MCF 10A (cell line): ENCODE results near the gene TTC9B. TPM values are rescaled to one million over a fixed set of nuclear protein-coding genes. Genes with fewer than 3 reads are reported as not detected.

Experiments
- BruUV-seq: library from RNA; stranded (reverse); fragments of 400-500 nt; replicated peaks from 2 replicates; lab custom pipeline; 2021; lab: Mats Ljungman, UMichigan
- CTCF ChIA-PET: fragments of 300-600 bp; sonication (Branson Sonifier 250); formaldehyde crosslinking; extraction: SDS; loops from one replicate; lab custom pipeline; 2021; ENCODE audit warnings: antibody characterized with exemption, inconsistent platforms; lab: Yijun Ruan, JAX
- POLR2A ChIA-PET: fragments of 300-600, 350-650 bp; sonication (Branson Sonifier 250); formaldehyde crosslinking; extraction: SDS; loops from one replicate; lab custom pipeline; 2020; ENCODE audit warnings: antibody characterized with exemption, inconsistent platforms; lab: Yijun Ruan, JAX
- DNase-seq: peaks from one replicate; pipeline ENCODE4 v3.0.0-alpha.2; 2018; ENCODE audit not compliant: unreplicated experiment
- H3K27ac Mint-ChIP-seq: one replicate; pipeline ENCODE4 v1.8.0; 2022; ENCODE audit warnings: mild to moderate bottlenecking, low read depth, mixed read lengths; ENCODE audit not compliant: unreplicated experiment
- H3K27me3 Mint-ChIP-seq: one replicate; pipeline ENCODE4 v1.8.0; 2022; ENCODE audit warnings: mixed read lengths; ENCODE audit not compliant: insufficient read depth, unreplicated experiment
- H3K36me3 Mint-ChIP-seq: one replicate; pipeline ENCODE4 v1.8.0; 2022; ENCODE audit warnings: mild to moderate bottlenecking, moderate library complexity, mixed read lengths; ENCODE audit not compliant: insufficient read depth, unreplicated experiment
- H3K4me1 Mint-ChIP-seq: one replicate; pipeline ENCODE4 v1.8.0; 2022; ENCODE audit warnings: mixed read lengths; ENCODE audit not compliant: insufficient read depth, unreplicated experiment
- H3K4me3 Mint-ChIP-seq: one replicate; pipeline ENCODE4 v1.8.0; 2022; ENCODE audit warnings: mild to moderate bottlenecking, moderate library complexity, mixed read lengths; ENCODE audit not compliant: unreplicated experiment
- H3K9me3 Mint-ChIP-seq: one replicate; pipeline ENCODE4 v1.8.0; 2022; ENCODE audit warnings: mixed read lengths; ENCODE audit not compliant: unreplicated experiment
- intact Hi-C: fragments of 100-400 bp; cut with micrococcal nuclease; formaldehyde crosslinking; loops from 2 replicates; pipeline ENCODE4 v1.14.1; 2022
- total RNA-seq: library from RNA; stranded (reverse); gene quantifications from 2 replicates; pipeline ENCODE4 v1.2.3, GENCODE V29; 2022
- TF ChIP-seq, protein P1 (sequence below): fragments of 200-600 bp; IDR thresholded peaks from one replicate; pipeline ENCODE4 v1.8.0; 2022; ENCODE audit warnings: antibody characterized with exemption, mild to moderate bottlenecking; ENCODE audit not compliant: unreplicated experiment

The TTC9B gene
- total RNA-seq, 1 experiment from 2014 or later: not detected

DNA sequence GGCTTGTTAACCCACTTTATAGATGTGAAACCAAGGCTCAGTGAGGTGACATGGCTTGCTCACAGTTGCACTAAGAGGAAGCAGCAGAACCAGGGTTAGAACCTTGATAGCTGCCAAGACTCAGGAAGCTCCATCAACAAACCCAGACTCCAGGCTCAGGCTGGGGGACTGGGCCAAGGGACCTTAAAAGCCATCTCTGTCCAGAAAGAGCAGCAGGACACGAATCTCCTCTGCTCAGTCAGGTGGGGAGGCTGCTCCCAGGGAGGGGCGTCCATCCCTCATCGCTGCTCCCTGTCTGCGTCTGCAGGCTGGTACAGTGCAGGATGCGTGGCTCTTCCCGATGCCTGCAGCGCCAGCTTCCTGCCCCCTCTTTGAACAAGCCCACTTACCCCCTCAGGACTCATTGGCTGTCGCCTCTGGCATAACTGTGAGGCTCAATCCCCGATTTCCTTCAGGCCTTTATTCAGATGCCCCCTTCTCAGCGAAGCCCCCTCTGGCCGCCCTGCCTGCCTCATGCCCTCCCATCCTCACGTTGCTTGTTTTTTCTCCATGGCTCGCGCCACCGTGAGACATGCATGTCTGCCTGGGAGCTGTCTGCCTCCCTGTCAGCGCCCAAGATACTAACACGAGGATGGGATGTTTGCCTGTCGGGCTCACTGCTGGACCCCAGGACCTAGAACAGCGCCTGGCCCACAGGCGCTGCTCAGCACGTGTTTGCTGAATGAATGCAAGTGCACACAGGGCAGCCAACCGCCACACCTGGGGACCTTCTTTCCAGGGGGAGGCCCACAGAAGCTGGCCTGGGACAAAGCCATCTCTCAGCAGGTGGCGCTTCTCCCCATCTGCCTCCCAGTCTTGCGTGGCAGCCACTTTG, 45.5 kb upstream of the TTC9B start:
- ChIA-PET POLR2A (interaction anchor here (1.0 kb wide), 1 partner anchor 41 kb away, joined by 4 read pairs; no protein-coding TSS in a partner anchor), CTCF (interaction anchor here (0.6 kb wide), 1 partner anchor 68 kb away, joined by 3 read pairs; no protein-coding TSS in a partner anchor)
- peaks cover 44% of the 10 kb centered on the region for H3K36me3 Mint-ChIP-seq
- H3K4me3 Mint-ChIP-seq: no peak overlapping the region
- H3K27ac Mint-ChIP-seq: no peak overlapping the region
- no peaks in the 10 kb centered on the region for H3K9me3 Mint-ChIP-seq
- intact Hi-C loops: no loop called here
- no peak for DNase-seq
- no TSS peak for BruUV-seq
- TF ChIP-seq, protein P1, sequence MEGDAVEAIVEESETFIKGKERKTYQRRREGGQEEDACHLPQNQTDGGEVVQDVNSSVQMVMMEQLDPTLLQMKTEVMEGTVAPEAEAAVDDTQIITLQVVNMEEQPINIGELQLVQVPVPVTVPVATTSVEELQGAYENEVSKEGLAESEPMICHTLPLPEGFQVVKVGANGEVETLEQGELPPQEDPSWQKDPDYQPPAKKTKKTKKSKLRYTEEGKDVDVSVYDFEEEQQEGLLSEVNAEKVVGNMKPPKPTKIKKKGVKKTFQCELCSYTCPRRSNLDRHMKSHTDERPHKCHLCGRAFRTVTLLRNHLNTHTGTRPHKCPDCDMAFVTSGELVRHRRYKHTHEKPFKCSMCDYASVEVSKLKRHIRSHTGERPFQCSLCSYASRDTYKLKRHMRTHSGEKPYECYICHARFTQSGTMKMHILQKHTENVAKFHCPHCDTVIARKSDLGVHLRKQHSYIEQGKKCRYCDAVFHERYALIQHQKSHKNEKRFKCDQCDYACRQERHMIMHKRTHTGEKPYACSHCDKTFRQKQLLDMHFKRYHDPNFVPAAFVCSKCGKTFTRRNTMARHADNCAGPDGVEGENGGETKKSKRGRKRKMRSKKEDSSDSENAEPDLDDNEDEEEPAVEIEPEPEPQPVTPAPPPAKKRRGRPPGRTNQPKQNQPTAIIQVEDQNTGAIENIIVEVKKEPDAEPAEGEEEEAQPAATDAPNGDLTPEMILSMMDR: no peak
- H3K27me3 Mint-ChIP-seq: no peaks in the 10 kb centered on the region
- H3K4me1 Mint-ChIP-seq: no peaks in the 10 kb centered on the region

DNA sequence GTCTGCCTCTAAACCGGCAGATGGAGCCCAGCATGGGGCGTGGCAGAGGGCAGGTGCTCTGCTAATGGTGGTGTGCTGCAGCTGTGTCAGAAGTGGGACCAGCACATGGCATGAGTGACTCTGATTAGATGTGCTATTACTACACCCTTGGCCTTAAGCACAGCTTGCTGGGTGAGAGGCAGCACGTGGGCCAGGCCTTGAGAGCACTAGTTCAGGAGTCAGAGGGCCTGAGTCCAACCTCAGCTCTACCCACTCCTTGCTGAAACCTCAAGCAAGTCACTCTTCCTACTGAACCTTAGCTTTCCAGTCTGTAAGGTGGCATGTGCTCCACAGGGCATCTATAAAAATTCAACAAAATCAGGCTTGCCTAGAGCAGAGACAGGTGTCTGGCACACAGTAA, 44.2 kb upstream of the TTC9B start:
- POLR2A ChIA-PET: no interaction called here
- Mint-ChIP-seq H3K4me3 (no peak overlapping the region), H3K27me3 (no peaks in the 10 kb centered on the region), H3K4me1 (peaks cover 4% of the 10 kb centered on the region), H3K9me3 (no peaks in the 10 kb centered on the region), H3K36me3 (peaks cover 45% of the 10 kb centered on the region), H3K27ac (no peak overlapping the region)
- TF ChIP-seq, protein P1: no peak
- no peak for DNase-seq
- BruUV-seq: no TSS peak
- intact Hi-C loops: no loop called here
- CTCF ChIA-PET: interaction anchor here (0.5 kb wide), 2 partner anchors 38 to 1571 kb away, joined by 3 read pairs; no protein-coding TSS in a partner anchor

DNA sequence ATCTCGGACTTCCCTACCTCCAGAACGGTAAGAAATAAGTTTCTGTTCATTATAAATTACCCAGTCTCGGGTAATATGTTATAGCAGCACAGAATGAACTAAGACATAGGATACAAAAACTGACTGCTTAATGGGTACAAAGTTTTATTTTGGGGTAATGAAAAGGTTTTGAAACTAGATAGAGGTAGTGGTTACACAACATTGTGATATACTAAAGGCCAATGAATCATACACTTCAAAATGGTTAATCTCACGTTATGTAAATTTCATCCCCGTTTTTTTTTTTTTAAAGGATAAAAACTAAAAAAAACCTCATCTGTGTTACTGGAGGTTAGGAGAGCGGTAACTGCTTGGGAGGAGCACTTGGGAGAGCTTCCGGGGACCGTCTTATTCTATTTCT, 43.4 kb upstream of the TTC9B start:
- no peak for DNase-seq
- no peaks in the 10 kb centered on the region for H3K9me3 Mint-ChIP-seq
- H3K4me1 Mint-ChIP-seq: peaks cover 12% of the 10 kb centered on the region
- H3K27ac Mint-ChIP-seq: no peak overlapping the region
- intact Hi-C loops: no loop called here
- no peaks in the 10 kb centered on the region for H3K27me3 Mint-ChIP-seq
- peaks cover 50% of the 10 kb centered on the region for H3K36me3 Mint-ChIP-seq
- POLR2A ChIA-PET: no interaction called here
- TF ChIP-seq, protein P1: no peak
- H3K4me3 Mint-ChIP-seq: no peak overlapping the region
- BruUV-seq: no TSS peak
- CTCF ChIA-PET: interaction anchor here (0.6 kb wide), 1 partner anchor 24 kb away, joined by 3 read pairs; no protein-coding TSS in a partner anchor

DNA sequence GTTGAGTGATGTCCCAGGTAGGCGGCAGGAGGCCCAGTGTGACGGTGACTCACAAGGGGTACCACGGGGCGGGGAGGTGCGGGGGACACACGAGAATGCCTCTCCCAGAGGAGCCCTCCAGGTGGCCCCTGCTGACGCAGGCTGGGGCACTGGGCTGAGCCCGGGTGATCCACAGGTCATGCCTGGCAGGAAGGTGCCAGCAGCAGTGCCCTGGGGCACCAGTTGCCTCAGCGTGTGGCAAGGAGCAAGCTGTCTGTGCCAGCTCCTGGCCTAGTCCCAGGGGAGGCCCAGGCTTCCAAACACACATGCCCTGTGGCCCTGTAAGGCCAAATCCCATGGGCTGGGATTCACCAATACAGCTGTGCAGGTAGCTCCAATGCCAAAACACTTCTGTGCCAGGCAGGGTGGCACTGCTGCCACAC, 38.9 kb upstream of the TTC9B start:
- H3K27ac Mint-ChIP-seq: peak overlapping the region; percentile 2
- ChIA-PET POLR2A (interaction anchor here (0.5 to 0.9 kb wide), 3 partner anchors 27 to 91 kb away, joined by 3 read pairs; partner anchors contain the start of genes C19orf47 and PLD3), CTCF (interaction anchor here (0.6 to 1.0 kb wide), 3 partner anchors 10 to 234 kb away, joined by 3 to 4 read pairs (median 4); no protein-coding TSS in a partner anchor)
- peaks cover 14% of the 10 kb centered on the region for H3K4me1 Mint-ChIP-seq
- no TSS peak for BruUV-seq
- TF ChIP-seq, protein P1: no peak
- peak; percentile 92 for DNase-seq
- no peaks in the 10 kb centered on the region for H3K9me3 Mint-ChIP-seq
- peak overlapping the region; percentile 35 for H3K4me3 Mint-ChIP-seq
- intact Hi-C loops: no loop called here
- peaks cover 64% of the 10 kb centered on the region for H3K36me3 Mint-ChIP-seq
- no peaks in the 10 kb centered on the region for H3K27me3 Mint-ChIP-seq
